WTC11 (cell line): ENCODE measurements around the gene KCNJ6. TPM values are rescaled to one million over a fixed set of nuclear protein-coding genes. Genes with fewer than 3 reads are reported as not detected.

Experiments
- ATAC-seq: fragments of 200-7000 bp; cut with Tn5 transposase; 2 replicates; pipeline ENCODE4 v1.10.0; 2021; ENCODE audit warnings: mild to moderate bottlenecking, moderate library complexity
- CTCF ChIA-PET: fragments of 300-600 bp; sonication (Branson Sonifier 250); formaldehyde crosslinking; loops from one replicate; lab custom pipeline; 2021; ENCODE audit warnings: antibody characterized with exemption; lab: Charles Lee
- POLR2A ChIA-PET: fragments of 350-600 bp; sonication (Branson Sonifier 250); formaldehyde crosslinking; loops from one replicate; lab custom pipeline; 2021; ENCODE audit warnings: antibody characterized with exemption; lab: Charles Lee
- DNase-seq: peaks from one replicate; pipeline ENCODE4 v3.0.0; 2021; ENCODE audit warnings: low spot score
- H3K27ac Mint-ChIP-seq: 2 replicates; pipeline ENCODE4 v1.8.0; 2021; ENCODE audit warnings: mixed read lengths
- H3K27me3 Mint-ChIP-seq: 2 replicates; pipeline ENCODE4 v1.8.0; 2021; ENCODE audit warnings: low read depth, mild to moderate bottlenecking, moderate library complexity, mixed read lengths
- H3K36me3 Mint-ChIP-seq: 2 replicates; pipeline ENCODE4 v1.8.0; 2021; ENCODE audit warnings: mixed read lengths
- H3K4me1 Mint-ChIP-seq: 2 replicates; pipeline ENCODE4 v1.8.0; 2022; ENCODE audit warnings: mixed read lengths
- H3K4me3 Mint-ChIP-seq: 2 replicates; pipeline ENCODE4 v1.8.0; 2021; ENCODE audit warnings: mild to moderate bottlenecking, moderate library complexity, mixed read lengths
- H3K9me3 Mint-ChIP-seq: 2 replicates; pipeline ENCODE4 v1.8.0; 2021; ENCODE audit warnings: mixed read lengths
- CBFB ChIP-seq: sonication (generic); formaldehyde crosslinking; IDR thresholded peaks from 2 replicates; pipeline ENCODE4 v1.8.1; 2022; ENCODE audit warnings: mild to moderate bottlenecking, low read depth, missing genetic modification reagents
- CREB1 ChIP-seq: sonication (generic); formaldehyde crosslinking; IDR thresholded peaks from 2 replicates; pipeline ENCODE4 v1.8.0; 2023; ENCODE audit warnings: mild to moderate bottlenecking, missing genetic modification reagents
- FOXJ3 ChIP-seq: sonication (generic); formaldehyde crosslinking; IDR thresholded peaks from 2 replicates; pipeline ENCODE4 v1.9.0; 2021; ENCODE audit warnings: missing genetic modification reagents, mild to moderate bottlenecking, borderline replicate concordance
- MXD4 ChIP-seq: fragments of 250-450 bp; sonication (Bioruptor Pico); IDR thresholded peaks from 2 replicates; pipeline ENCODE4 v1.8.0; 2021; ENCODE audit warnings: mild to moderate bottlenecking, moderate library complexity, borderline replicate concordance
- NR1H2 ChIP-seq: sonication (generic); formaldehyde crosslinking; IDR thresholded peaks from 2 replicates; pipeline ENCODE4 v1.9.0; 2021; ENCODE audit warnings: mild to moderate bottlenecking, moderate library complexity, missing genetic modification reagents
- RELA ChIP-seq: sonication (generic); formaldehyde crosslinking; IDR thresholded peaks from 2 replicates; pipeline ENCODE4 v1.8.1; 2022; ENCODE audit warnings: missing genetic modification reagents, mild to moderate bottlenecking, borderline replicate concordance
- SMAD4 ChIP-seq: sonication (generic); formaldehyde crosslinking; IDR thresholded peaks from 2 replicates; pipeline ENCODE4 v1.8.0; 2022; ENCODE audit warnings: mild to moderate bottlenecking, missing genetic modification reagents
- TP53 ChIP-seq: sonication (generic); formaldehyde crosslinking; IDR thresholded peaks from 2 replicates; pipeline ENCODE4 v1.8.1; 2023; ENCODE audit warnings: mild to moderate bottlenecking, missing genetic modification reagents
- ZNF232 ChIP-seq: sonication (generic); formaldehyde crosslinking; IDR thresholded peaks from 2 replicates; pipeline ENCODE4 v1.8.0; 2022; ENCODE audit warnings: mild to moderate bottlenecking, missing genetic modification reagents
- total RNA-seq: library from RNA; stranded (reverse); gene quantifications from 3 replicates; pipeline ENCODE4 v1.2.3, GENCODE V29; 2021
- TF ChIP-seq, protein P1 (sequence below): sonication (generic); formaldehyde crosslinking; IDR thresholded peaks from 2 replicates; pipeline ENCODE4 v1.8.1; 2022; ENCODE audit warnings: missing genetic modification reagents, borderline replicate concordance
- TF ChIP-seq, protein P2 (sequence below): sonication (generic); formaldehyde crosslinking; IDR thresholded peaks from 2 replicates; pipeline ENCODE4 v1.8.1; 2023; ENCODE audit warnings: mild to moderate bottlenecking, missing genetic modification reagents, moderate library complexity
- TF ChIP-seq, protein P3 (sequence below): sonication (generic); formaldehyde crosslinking; IDR thresholded peaks from 2 replicates; pipeline ENCODE4 v1.8.1; 2023; ENCODE audit warnings: mild to moderate bottlenecking, moderate library complexity, missing genetic modification reagents
- TF ChIP-seq, protein P4 (sequence below): fragments of 250-450 bp; sonication (Bioruptor Pico); IDR thresholded peaks from 2 replicates; pipeline ENCODE4 v2.1.2; 2022; ENCODE audit warnings: mild to moderate bottlenecking, moderate library complexity
- TF ChIP-seq, protein P5 (sequence below): sonication (generic); formaldehyde crosslinking; IDR thresholded peaks from 2 replicates; pipeline ENCODE4 v1.8.1; 2023; ENCODE audit warnings: mild to moderate bottlenecking, missing genetic modification reagents, borderline replicate concordance
- TF ChIP-seq, protein P6 (sequence below): fragments of 250-450 bp; sonication (Bioruptor Pico); IDR thresholded peaks from 2 replicates; pipeline ENCODE4 v1.9.0; 2021; ENCODE audit warnings: mild to moderate bottlenecking, borderline replicate concordance
- TF ChIP-seq, protein P7 (sequence below): sonication (generic); formaldehyde crosslinking; IDR thresholded peaks from 2 replicates; pipeline ENCODE4 v1.8.1; 2022; ENCODE audit warnings: mild to moderate bottlenecking, missing genetic modification reagents, moderate library complexity, borderline replicate concordance
- TF ChIP-seq, protein P8 (sequence below): sonication (generic); formaldehyde crosslinking; IDR thresholded peaks from 2 replicates; pipeline ENCODE4 v1.8.1; 2022; ENCODE audit warnings: mild to moderate bottlenecking, moderate library complexity, missing genetic modification reagents
- TF ChIP-seq, protein P9 (sequence below): sonication (generic); formaldehyde crosslinking; IDR thresholded peaks from 2 replicates; pipeline ENCODE4 v1.8.0; 2023; ENCODE audit warnings: missing genetic modification reagents

Gene KCNJ6
- total RNA-seq, 1 experiment from 2014 or later = 0.35 TPM

DNA sequence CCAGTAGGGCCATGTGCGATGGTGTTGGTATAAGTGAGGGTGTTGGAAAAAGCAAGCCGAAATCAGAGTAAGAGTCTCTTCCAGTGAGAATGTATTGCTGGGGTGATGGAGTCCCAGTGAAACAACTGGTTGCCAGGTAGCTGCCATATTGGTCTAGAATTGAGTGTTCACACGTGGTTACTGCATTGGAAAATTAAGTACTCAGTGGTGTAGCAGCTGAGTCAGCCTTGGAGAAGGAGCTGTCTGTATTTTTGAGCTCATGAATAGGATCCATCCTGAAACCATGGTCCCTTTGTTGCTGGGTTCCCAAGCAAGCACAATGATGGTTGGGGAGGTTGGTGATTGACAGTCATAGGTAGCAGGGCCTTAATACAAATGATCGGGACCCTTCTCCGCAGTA lies 314.3 kb downstream of the KCNJ6 start (continued):
- TF ChIP-seq, protein P1, sequence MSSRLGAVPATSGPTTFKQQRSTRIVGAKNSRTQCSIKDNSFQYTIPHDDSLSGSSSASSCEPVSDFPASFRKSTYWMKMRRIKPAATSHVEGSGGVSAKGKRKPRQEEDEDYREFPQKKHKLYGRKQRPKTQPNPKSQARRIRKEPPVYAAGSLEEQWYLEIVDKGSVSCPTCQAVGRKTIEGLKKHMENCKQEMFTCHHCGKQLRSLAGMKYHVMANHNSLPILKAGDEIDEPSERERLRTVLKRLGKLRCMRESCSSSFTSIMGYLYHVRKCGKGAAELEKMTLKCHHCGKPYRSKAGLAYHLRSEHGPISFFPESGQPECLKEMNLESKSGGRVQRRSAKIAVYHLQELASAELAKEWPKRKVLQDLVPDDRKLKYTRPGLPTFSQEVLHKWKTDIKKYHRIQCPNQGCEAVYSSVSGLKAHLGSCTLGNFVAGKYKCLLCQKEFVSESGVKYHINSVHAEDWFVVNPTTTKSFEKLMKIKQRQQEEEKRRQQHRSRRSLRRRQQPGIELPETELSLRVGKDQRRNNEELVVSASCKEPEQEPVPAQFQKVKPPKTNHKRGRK = no peak
- TF ChIP-seq SMAD4 (CRISPR knock-in tag) (no peak), MXD4 (no peak), NR1H2 (CRISPR knock-in tag) (no peak)
- TF ChIP-seq, protein P2, sequence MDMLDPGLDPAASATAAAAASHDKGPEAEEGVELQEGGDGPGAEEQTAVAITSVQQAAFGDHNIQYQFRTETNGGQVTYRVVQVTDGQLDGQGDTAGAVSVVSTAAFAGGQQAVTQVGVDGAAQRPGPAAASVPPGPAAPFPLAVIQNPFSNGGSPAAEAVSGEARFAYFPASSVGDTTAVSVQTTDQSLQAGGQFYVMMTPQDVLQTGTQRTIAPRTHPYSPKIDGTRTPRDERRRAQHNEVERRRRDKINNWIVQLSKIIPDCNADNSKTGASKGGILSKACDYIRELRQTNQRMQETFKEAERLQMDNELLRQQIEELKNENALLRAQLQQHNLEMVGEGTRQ (CRISPR knock-in tag) = no peak
- TF ChIP-seq, protein P3, sequence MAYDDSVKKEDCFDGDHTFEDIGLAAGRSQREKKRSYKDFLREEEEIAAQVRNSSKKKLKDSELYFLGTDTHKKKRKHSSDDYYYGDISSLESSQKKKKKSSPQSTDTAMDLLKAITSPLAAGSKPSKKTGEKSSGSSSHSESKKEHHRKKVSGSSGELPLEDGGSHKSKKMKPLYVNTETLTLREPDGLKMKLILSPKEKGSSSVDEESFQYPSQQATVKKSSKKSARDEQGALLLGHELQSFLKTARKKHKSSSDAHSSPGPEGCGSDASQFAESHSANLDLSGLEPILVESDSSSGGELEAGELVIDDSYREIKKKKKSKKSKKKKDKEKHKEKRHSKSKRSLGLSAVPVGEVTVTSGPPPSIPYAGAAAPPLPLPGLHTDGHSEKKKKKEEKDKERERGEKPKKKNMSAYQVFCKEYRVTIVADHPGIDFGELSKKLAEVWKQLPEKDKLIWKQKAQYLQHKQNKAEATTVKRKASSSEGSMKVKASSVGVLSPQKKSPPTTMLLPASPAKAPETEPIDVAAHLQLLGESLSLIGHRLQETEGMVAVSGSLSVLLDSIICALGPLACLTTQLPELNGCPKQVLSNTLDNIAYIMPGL (CRISPR knock-in tag) = no peak
- TF ChIP-seq, protein P4, sequence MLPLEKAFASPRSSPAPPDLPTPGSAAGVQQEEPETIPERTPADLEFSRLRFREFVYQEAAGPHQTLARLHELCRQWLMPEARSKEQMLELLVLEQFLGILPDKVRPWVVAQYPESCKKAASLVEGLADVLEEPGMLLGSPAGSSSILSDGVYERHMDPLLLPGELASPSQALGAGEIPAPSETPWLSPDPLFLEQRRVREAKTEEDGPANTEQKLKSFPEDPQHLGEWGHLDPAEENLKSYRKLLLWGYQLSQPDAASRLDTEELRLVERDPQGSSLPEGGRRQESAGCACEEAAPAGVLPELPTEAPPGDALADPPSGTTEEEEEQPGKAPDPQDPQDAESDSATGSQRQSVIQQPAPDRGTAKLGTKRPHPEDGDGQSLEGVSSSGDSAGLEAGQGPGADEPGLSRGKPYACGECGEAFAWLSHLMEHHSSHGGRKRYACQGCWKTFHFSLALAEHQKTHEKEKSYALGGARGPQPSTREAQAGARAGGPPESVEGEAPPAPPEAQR = no peak
- TF ChIP-seq, protein P5, sequence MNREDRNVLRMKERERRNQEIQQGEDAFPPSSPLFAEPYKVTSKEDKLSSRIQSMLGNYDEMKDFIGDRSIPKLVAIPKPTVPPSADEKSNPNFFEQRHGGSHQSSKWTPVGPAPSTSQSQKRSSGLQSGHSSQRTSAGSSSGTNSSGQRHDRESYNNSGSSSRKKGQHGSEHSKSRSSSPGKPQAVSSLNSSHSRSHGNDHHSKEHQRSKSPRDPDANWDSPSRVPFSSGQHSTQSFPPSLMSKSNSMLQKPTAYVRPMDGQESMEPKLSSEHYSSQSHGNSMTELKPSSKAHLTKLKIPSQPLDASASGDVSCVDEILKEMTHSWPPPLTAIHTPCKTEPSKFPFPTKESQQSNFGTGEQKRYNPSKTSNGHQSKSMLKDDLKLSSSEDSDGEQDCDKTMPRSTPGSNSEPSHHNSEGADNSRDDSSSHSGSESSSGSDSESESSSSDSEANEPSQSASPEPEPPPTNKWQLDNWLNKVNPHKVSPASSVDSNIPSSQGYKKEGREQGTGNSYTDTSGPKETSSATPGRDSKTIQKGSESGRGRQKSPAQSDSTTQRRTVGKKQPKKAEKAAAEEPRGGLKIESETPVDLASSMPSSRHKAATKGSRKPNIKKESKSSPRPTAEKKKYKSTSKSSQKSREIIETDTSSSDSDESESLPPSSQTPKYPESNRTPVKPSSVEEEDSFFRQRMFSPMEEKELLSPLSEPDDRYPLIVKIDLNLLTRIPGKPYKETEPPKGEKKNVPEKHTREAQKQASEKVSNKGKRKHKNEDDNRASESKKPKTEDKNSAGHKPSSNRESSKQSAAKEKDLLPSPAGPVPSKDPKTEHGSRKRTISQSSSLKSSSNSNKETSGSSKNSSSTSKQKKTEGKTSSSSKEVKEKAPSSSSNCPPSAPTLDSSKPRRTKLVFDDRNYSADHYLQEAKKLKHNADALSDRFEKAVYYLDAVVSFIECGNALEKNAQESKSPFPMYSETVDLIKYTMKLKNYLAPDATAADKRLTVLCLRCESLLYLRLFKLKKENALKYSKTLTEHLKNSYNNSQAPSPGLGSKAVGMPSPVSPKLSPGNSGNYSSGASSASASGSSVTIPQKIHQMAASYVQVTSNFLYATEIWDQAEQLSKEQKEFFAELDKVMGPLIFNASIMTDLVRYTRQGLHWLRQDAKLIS (CRISPR knock-in tag) = no peak
- TF ChIP-seq, protein P6, sequence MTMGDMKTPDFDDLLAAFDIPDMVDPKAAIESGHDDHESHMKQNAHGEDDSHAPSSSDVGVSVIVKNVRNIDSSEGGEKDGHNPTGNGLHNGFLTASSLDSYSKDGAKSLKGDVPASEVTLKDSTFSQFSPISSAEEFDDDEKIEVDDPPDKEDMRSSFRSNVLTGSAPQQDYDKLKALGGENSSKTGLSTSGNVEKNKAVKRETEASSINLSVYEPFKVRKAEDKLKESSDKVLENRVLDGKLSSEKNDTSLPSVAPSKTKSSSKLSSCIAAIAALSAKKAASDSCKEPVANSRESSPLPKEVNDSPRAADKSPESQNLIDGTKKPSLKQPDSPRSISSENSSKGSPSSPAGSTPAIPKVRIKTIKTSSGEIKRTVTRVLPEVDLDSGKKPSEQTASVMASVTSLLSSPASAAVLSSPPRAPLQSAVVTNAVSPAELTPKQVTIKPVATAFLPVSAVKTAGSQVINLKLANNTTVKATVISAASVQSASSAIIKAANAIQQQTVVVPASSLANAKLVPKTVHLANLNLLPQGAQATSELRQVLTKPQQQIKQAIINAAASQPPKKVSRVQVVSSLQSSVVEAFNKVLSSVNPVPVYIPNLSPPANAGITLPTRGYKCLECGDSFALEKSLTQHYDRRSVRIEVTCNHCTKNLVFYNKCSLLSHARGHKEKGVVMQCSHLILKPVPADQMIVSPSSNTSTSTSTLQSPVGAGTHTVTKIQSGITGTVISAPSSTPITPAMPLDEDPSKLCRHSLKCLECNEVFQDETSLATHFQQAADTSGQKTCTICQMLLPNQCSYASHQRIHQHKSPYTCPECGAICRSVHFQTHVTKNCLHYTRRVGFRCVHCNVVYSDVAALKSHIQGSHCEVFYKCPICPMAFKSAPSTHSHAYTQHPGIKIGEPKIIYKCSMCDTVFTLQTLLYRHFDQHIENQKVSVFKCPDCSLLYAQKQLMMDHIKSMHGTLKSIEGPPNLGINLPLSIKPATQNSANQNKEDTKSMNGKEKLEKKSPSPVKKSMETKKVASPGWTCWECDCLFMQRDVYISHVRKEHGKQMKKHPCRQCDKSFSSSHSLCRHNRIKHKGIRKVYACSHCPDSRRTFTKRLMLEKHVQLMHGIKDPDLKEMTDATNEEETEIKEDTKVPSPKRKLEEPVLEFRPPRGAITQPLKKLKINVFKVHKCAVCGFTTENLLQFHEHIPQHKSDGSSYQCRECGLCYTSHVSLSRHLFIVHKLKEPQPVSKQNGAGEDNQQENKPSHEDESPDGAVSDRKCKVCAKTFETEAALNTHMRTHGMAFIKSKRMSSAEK (CRISPR knock-in tag) = no peak
- TF ChIP-seq, protein P7, sequence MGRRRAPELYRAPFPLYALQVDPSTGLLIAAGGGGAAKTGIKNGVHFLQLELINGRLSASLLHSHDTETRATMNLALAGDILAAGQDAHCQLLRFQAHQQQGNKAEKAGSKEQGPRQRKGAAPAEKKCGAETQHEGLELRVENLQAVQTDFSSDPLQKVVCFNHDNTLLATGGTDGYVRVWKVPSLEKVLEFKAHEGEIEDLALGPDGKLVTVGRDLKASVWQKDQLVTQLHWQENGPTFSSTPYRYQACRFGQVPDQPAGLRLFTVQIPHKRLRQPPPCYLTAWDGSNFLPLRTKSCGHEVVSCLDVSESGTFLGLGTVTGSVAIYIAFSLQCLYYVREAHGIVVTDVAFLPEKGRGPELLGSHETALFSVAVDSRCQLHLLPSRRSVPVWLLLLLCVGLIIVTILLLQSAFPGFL = no peak

DNA sequence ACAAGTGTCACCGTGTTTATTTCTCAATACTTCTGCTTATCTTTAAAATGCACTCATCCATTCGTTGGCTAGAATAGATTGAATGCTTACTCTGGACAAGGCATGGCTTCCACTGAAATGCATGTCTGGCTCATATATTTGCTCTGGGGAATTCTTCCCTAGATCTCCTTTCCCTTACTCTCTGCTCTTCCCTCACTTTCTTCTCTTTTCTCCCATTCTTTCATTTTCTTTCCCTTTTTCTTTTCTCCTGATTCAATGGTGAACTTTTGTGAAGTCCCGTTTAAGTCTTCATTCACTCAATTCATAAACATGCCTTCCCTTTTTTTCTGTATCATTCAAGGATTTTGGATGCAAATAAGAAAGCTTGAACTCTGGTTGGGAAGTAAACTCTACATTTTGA lies 315.2 kb downstream of the KCNJ6 start:
- H3K27me3 Mint-ChIP-seq = no peaks in the 10 kb centered on the region
- CTCF ChIA-PET = no interaction called here
- no peak for DNase-seq
- H3K27ac Mint-ChIP-seq = no peak overlapping the region
- no peak overlapping the region for H3K4me3 Mint-ChIP-seq
- peaks cover 2% of the 10 kb centered on the region; the same call in 1 of the 2 replicates for H3K36me3 Mint-ChIP-seq
- peaks cover 34% of the 10 kb centered on the region for H3K9me3 Mint-ChIP-seq
- no peaks in the 10 kb centered on the region for H3K4me1 Mint-ChIP-seq
- POLR2A ChIA-PET = no interaction called here
- ATAC-seq = no peak
- TF ChIP-seq, protein P2 (CRISPR knock-in tag) = no peak
- TF ChIP-seq RELA = no peak
- no peak for TF ChIP-seq ZNF232
- TF ChIP-seq, protein P8, sequence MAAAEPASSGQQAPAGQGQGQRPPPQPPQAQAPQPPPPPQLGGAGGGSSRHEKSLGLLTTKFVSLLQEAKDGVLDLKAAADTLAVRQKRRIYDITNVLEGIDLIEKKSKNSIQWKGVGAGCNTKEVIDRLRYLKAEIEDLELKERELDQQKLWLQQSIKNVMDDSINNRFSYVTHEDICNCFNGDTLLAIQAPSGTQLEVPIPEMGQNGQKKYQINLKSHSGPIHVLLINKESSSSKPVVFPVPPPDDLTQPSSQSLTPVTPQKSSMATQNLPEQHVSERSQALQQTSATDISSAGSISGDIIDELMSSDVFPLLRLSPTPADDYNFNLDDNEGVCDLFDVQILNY (CRISPR knock-in tag) = no peak
- TF ChIP-seq FOXJ3 (CRISPR knock-in tag) = no peak
- TF ChIP-seq TP53 = no peak
- TF ChIP-seq CREB1 = no peak
- TF ChIP-seq, protein P9, sequence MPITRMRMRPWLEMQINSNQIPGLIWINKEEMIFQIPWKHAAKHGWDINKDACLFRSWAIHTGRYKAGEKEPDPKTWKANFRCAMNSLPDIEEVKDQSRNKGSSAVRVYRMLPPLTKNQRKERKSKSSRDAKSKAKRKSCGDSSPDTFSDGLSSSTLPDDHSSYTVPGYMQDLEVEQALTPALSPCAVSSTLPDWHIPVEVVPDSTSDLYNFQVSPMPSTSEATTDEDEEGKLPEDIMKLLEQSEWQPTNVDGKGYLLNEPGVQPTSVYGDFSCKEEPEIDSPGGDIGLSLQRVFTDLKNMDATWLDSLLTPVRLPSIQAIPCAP = no peak
- TF ChIP-seq CBFB (CRISPR knock-in tag) = no peak
